Endometrial microvascular endothelial cells (primary cell): ENCODE data around the gene MKRN1. TPM values are rescaled to one million over a fixed set of nuclear protein-coding genes. Genes with fewer than 3 reads are reported as not detected.
"Not testable (repeated sequence)": the region's sequence is repeated elsewhere in the genome, so short reads cannot be mapped to it uniquely, and the experiment has no call there.

Source experiments
- in situ Hi-C: cut with HindIII; loops from 2 replicates; pipeline ENCODE4 v1.10.0; 2017; ENCODE audit warnings: low sequenced_read_pairs, low pct_unique_long_range_greater_than_20kb; ENCODE audit errors: inconsistent ontology term
- total RNA-seq: library from RNA; depleted of rRNA; stranded (reverse); fragments of >200 nt; gene quantifications from one replicate; pipeline ENCODE4 v1.2.3, GENCODE V29; 2015; ENCODE audit errors: inconsistent ontology term

MKRN1 gene
- 50.1 TPM for total RNA-seq

GRCh38 chr7:140479062-140479738, at the start of gene MKRN1:
Gene MKRN1 (minus strand): TSS chr7:140479505. CDS start chr7:140479344, 161 bp downstream.
- in situ Hi-C loops = no loop called here

- in situ Hi-C loops = no loop called here
Measured at GRCh38 chr7:140526787-140527664, 47.7 kb upstream of the MKRN1 start.

GRCh38 chr7:140526214-140526613, 46.9 kb upstream of the MKRN1 start:
- in situ Hi-C loops = no loop called here

- in situ Hi-C loops = no loop called here
Measured at GRCh38 chr7:140525743-140526142, 46.4 kb upstream of the MKRN1 start.

GRCh38 chr7:140521421-140521820, 42.1 kb upstream of the MKRN1 start:
- in situ Hi-C loops = no loop called here

- in situ Hi-C loops = no loop called here
Measured at GRCh38 chr7:140519007-140519399, 39.7 kb upstream of the MKRN1 start.

GRCh38 chr7:140518370-140519006, 39.2 kb upstream of the MKRN1 start:
- in situ Hi-C loops = no loop called here

- in situ Hi-C loops = no loop called here
Measured at GRCh38 chr7:140517546-140518369, 38.5 kb upstream of the MKRN1 start.

GRCh38 chr7:140512317-140513000, 33.2 kb upstream of the MKRN1 start:
- in situ Hi-C loops = no loop called here

GRCh38 chr7:140509789-140510188, 30.5 kb upstream of the MKRN1 start:
- in situ Hi-C loops = no loop called here

GRCh38 chr7:140507556-140507955, 28.3 kb upstream of the MKRN1 start:
- in situ Hi-C loops = not testable (repeated sequence)

- in situ Hi-C loops = no loop called here
Measured at GRCh38 chr7:140506788-140507464, 27.6 kb upstream of the MKRN1 start.

GRCh38 chr7:140501966-140502365, 22.7 kb upstream of the MKRN1 start:
- in situ Hi-C loops = no loop called here

GRCh38 chr7:140497807-140498206, 18.5 kb upstream of the MKRN1 start:
- in situ Hi-C loops = not testable (repeated sequence)

GRCh38 chr7:140497241-140497769, 18.0 kb upstream of the MKRN1 start:
- in situ Hi-C loops = no loop called here

GRCh38 chr7:140495514-140496097, 16.3 kb upstream of the MKRN1 start:
- in situ Hi-C loops = no loop called here

- in situ Hi-C loops = no loop called here
Measured at GRCh38 chr7:140494867-140495266, 15.6 kb upstream of the MKRN1 start.
